HEK293 (cell line): ENCODE data around the gene SMIM22.

ENCODE experiments used
- CTCF ChIA-PET: fragments of 350-600 bp; formaldehyde crosslinking; extraction: SDS; loops from one replicate; lab custom pipeline; 2021; ENCODE audit warnings: antibody characterized with exemption; lab: Yijun Ruan, JAX
- POLR2A ChIA-PET: fragments of 300-600 bp; formaldehyde crosslinking; extraction: SDS; loops from one replicate; lab custom pipeline; 2020; ENCODE audit warnings: antibody characterized with exemption, inconsistent platforms; lab: Yijun Ruan, JAX
- H3K27ac ChIP-seq: fragments of 200-500 bp; sonication (Bioruptor generic); 2 replicates; pipeline ENCODE4 v1.5.1; 2014; ENCODE audit warnings: low read depth, low read length, control low read depth, inconsistent platforms; ENCODE audit errors: extremely low read depth
- H3K36me3 ChIP-seq, 2 experiments: fragments of 200-500 bp in 1 of 2; sonication (Bioruptor generic) in 1 of 2; 1 replicate in 1 of 2; 2 replicates in 1 of 2; pipeline ENCODE4 v1.5.1; 2014 to 2017; ENCODE audit warnings: inconsistent platforms in 2 of 2, low read length in 2 of 2; ENCODE audit not compliant: control insufficient read depth in 2 of 2, insufficient read depth in 1 of 2
- H3K4me1 ChIP-seq: fragments of 200-500 bp; sonication (Bioruptor generic); 2 replicates; pipeline ENCODE4 v1.5.1; 2014; ENCODE audit warnings: mild to moderate bottlenecking, low read length, inconsistent platforms; ENCODE audit not compliant: control insufficient read depth, insufficient read depth
- H3K4me3 ChIP-seq: 2 replicates; pipeline ENCODE4 v1.5.1; 2011; ENCODE audit warnings: low read depth, mild to moderate bottlenecking, control low read depth, low read length, moderate library complexity
- H3K9me3 ChIP-seq: fragments of 200-500 bp; sonication (Bioruptor generic); 2 replicates; pipeline ENCODE4 v1.5.1; 2014; ENCODE audit warnings: low read depth, low read length, inconsistent platforms; ENCODE audit not compliant: control insufficient read depth, insufficient read depth
- CTCF ChIP-seq: fragments of 450-650 bp; formaldehyde crosslinking; IDR thresholded peaks from 2 replicates; pipeline ENCODE4 v1.5.1; 2016; ENCODE audit warnings: missing biosample characterization, missing genetic modification characterization
- GLI4 ChIP-seq: fragments of 450-650 bp; formaldehyde crosslinking; IDR thresholded peaks from 2 replicates; pipeline ENCODE4 v1.5.1; 2016; ENCODE audit warnings: missing biosample characterization, missing genetic modification characterization
- KLF16 ChIP-seq: fragments of 450-650 bp; formaldehyde crosslinking; IDR thresholded peaks from 2 replicates; pipeline ENCODE4 v1.5.1; 2017; ENCODE audit warnings: missing biosample characterization, missing genetic modification characterization
- MEIS1 ChIP-seq: sonication (generic); formaldehyde crosslinking; IDR thresholded peaks from 2 replicates; pipeline ENCODE4 v1.8.1; 2022; ENCODE audit warnings: missing genetic modification reagents, mild to moderate bottlenecking, borderline replicate concordance
- ZBTB21 ChIP-seq: fragments of 450-650 bp; formaldehyde crosslinking; IDR thresholded peaks from 2 replicates; pipeline ENCODE4 v1.5.1; 2017; ENCODE audit warnings: missing biosample characterization, missing genetic modification characterization
- ZNF10 ChIP-seq: fragments of 450-650 bp; formaldehyde crosslinking; IDR thresholded peaks from 2 replicates; pipeline ENCODE4 v1.5.1; 2017; ENCODE audit warnings: missing biosample characterization, missing genetic modification characterization
- ZNF114 ChIP-seq: fragments of 450-650 bp; formaldehyde crosslinking; IDR thresholded peaks from 2 replicates; pipeline ENCODE4 v1.5.0; 2017; ENCODE audit warnings: missing biosample characterization, missing genetic modification characterization
- ZNF16 ChIP-seq: fragments of 450-650 bp; formaldehyde crosslinking; IDR thresholded peaks from 2 replicates; pipeline ENCODE4 v1.5.1; 2016; ENCODE audit warnings: low read depth, missing biosample characterization, missing genetic modification characterization
- ZNF19 ChIP-seq: fragments of 450-650 bp; formaldehyde crosslinking; IDR thresholded peaks from 2 replicates; pipeline ENCODE4; 2016; ENCODE audit warnings: missing biosample characterization, missing genetic modification characterization, low read depth
- ZNF248 ChIP-seq: fragments of 450-650 bp; formaldehyde crosslinking; IDR thresholded peaks from 2 replicates; pipeline ENCODE4 v1.5.1; 2017; ENCODE audit warnings: missing biosample characterization, missing genetic modification characterization
- ZNF292 ChIP-seq: fragments of 450-650 bp; formaldehyde crosslinking; IDR thresholded peaks from 2 replicates; pipeline ENCODE4 v1.5.1; 2016; ENCODE audit warnings: low read depth, missing biosample characterization, missing genetic modification characterization, borderline replicate concordance
- ZNF341 ChIP-seq: fragments of 450-650 bp; formaldehyde crosslinking; IDR thresholded peaks from 2 replicates; pipeline ENCODE4; 2016; ENCODE audit warnings: low read depth, missing biosample characterization, missing genetic modification characterization
- ZNF529 ChIP-seq: fragments of 450-650 bp; formaldehyde crosslinking; IDR thresholded peaks from 2 replicates; pipeline ENCODE4 v1.5.1; 2017; ENCODE audit warnings: missing genetic modification characterization, missing biosample characterization; ENCODE audit not compliant: insufficient replicate concordance
- ZNF561 ChIP-seq: fragments of 450-650 bp; IDR thresholded peaks from 2 replicates; pipeline ENCODE4 v1.5.1; 2018; ENCODE audit warnings: missing biosample characterization, missing genetic modification characterization, borderline replicate concordance
- ZNF600 ChIP-seq: fragments of 450-650 bp; formaldehyde crosslinking; IDR thresholded peaks from 2 replicates; pipeline ENCODE4 v1.5.1; 2016; ENCODE audit warnings: missing biosample characterization, missing genetic modification characterization
- ZNF629 ChIP-seq: fragments of 450-650 bp; formaldehyde crosslinking; IDR thresholded peaks from 2 replicates; pipeline ENCODE4 v1.5.1; 2017; ENCODE audit warnings: missing biosample characterization, missing genetic modification characterization
- ZNF645 ChIP-seq: fragments of 450-650 bp; formaldehyde crosslinking; IDR thresholded peaks from 2 replicates; pipeline ENCODE4; 2016; ENCODE audit warnings: missing biosample characterization, missing genetic modification characterization
- ZNF654 ChIP-seq: fragments of 450-650 bp; formaldehyde crosslinking; IDR thresholded peaks from 2 replicates; pipeline ENCODE4 v1.5.1; 2016; ENCODE audit warnings: low read depth, missing biosample characterization, missing genetic modification characterization
- ZNF768 ChIP-seq: fragments of 450-650 bp; formaldehyde crosslinking; IDR thresholded peaks from 2 replicates; pipeline ENCODE4 v1.5.1; 2018; ENCODE audit warnings: missing biosample characterization, mild to moderate bottlenecking, missing genetic modification characterization
- ZNF830 ChIP-seq: fragments of 450-650 bp; IDR thresholded peaks from 2 replicates; pipeline ENCODE4 v1.5.0; 2018; ENCODE audit warnings: missing biosample characterization, missing genetic modification characterization, low read depth, mild to moderate bottlenecking, moderate library complexity
- TF ChIP-seq, protein P1 (sequence below): fragments of 450-650 bp; formaldehyde crosslinking; IDR thresholded peaks from 2 replicates; pipeline ENCODE4 v1.5.0; 2017; ENCODE audit warnings: missing biosample characterization, missing genetic modification characterization, borderline replicate concordance
- TF ChIP-seq, protein P2 (sequence below): fragments of 450-650 bp; formaldehyde crosslinking; IDR thresholded peaks from 2 replicates; pipeline ENCODE4 v1.5.1; 2016; ENCODE audit warnings: missing biosample characterization, missing genetic modification characterization, borderline replicate concordance

SMIM22 gene

GRCh38 chr16:4820652-4821051 lies 25.5 kb downstream of the SMIM22 start:
- POLR2A ChIA-PET = no interaction called here
- H3K36me3 ChIP-seq = peaks cover 28 to 85% of the 10 kb centered on the region in 2 experiments

DNA sequence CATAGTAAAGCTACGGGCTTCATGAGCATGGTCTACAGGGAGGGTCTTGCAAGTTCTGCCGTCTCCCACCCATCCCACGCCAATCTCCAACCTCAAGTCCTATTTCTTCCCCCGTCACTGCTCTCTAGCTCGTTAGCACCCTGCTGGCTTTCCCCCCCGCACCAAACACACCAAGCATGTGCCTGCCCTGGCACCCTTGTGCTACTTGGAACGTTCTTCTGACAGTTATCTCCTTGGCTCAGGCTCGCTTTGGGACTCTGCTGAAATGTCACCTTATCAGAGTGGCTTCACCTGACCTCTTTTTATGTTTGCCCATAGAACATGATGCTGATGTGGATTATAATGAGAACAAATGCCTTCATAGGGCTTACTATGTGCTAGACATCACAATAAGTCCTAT lies 30.0 kb downstream of the SMIM22 start:
- CTCF ChIA-PET = no interaction called here
- TF ChIP-seq ZBTB21 (tag by site-specific recombination) = no peak
- TF ChIP-seq, protein P1, sequence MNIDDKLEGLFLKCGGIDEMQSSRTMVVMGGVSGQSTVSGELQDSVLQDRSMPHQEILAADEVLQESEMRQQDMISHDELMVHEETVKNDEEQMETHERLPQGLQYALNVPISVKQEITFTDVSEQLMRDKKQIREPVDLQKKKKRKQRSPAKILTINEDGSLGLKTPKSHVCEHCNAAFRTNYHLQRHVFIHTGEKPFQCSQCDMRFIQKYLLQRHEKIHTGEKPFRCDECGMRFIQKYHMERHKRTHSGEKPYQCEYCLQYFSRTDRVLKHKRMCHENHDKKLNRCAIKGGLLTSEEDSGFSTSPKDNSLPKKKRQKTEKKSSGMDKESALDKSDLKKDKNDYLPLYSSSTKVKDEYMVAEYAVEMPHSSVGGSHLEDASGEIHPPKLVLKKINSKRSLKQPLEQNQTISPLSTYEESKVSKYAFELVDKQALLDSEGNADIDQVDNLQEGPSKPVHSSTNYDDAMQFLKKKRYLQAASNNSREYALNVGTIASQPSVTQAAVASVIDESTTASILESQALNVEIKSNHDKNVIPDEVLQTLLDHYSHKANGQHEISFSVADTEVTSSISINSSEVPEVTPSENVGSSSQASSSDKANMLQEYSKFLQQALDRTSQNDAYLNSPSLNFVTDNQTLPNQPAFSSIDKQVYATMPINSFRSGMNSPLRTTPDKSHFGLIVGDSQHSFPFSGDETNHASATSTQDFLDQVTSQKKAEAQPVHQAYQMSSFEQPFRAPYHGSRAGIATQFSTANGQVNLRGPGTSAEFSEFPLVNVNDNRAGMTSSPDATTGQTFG (tag by site-specific recombination) = no peak
- TF ChIP-seq ZNF19 (tag by site-specific recombination) = no peak

More at GRCh38 chr16:4820652-4821051, 25.5 kb downstream of the SMIM22 start:
- no peaks in the 10 kb centered on the region for H3K9me3 ChIP-seq
- no peaks in the 10 kb centered on the region for H3K4me1 ChIP-seq
- CTCF ChIA-PET = no interaction called here
- no peak overlapping the region for H3K4me3 ChIP-seq
- no peak overlapping the region for H3K27ac ChIP-seq
- TF ChIP-seq ZNF830 (tag by site-specific recombination) = no peak
- TF ChIP-seq ZNF654 (tag by site-specific recombination) = no peak
- TF ChIP-seq ZNF10 = no peak
- TF ChIP-seq ZNF114 (tag by site-specific recombination) = no peak
- no peak for TF ChIP-seq GLI4
- TF ChIP-seq ZNF341 = no peak
- no peak for TF ChIP-seq ZNF645 (tag by site-specific recombination)
- TF ChIP-seq ZNF529 (tag by site-specific recombination) = no peak
- no peak for TF ChIP-seq ZNF292 (tag by site-specific recombination)
- TF ChIP-seq KLF16 (tag by site-specific recombination) = no peak
- TF ChIP-seq ZNF16 (tag by site-specific recombination) = no peak
- TF ChIP-seq, protein P2, sequence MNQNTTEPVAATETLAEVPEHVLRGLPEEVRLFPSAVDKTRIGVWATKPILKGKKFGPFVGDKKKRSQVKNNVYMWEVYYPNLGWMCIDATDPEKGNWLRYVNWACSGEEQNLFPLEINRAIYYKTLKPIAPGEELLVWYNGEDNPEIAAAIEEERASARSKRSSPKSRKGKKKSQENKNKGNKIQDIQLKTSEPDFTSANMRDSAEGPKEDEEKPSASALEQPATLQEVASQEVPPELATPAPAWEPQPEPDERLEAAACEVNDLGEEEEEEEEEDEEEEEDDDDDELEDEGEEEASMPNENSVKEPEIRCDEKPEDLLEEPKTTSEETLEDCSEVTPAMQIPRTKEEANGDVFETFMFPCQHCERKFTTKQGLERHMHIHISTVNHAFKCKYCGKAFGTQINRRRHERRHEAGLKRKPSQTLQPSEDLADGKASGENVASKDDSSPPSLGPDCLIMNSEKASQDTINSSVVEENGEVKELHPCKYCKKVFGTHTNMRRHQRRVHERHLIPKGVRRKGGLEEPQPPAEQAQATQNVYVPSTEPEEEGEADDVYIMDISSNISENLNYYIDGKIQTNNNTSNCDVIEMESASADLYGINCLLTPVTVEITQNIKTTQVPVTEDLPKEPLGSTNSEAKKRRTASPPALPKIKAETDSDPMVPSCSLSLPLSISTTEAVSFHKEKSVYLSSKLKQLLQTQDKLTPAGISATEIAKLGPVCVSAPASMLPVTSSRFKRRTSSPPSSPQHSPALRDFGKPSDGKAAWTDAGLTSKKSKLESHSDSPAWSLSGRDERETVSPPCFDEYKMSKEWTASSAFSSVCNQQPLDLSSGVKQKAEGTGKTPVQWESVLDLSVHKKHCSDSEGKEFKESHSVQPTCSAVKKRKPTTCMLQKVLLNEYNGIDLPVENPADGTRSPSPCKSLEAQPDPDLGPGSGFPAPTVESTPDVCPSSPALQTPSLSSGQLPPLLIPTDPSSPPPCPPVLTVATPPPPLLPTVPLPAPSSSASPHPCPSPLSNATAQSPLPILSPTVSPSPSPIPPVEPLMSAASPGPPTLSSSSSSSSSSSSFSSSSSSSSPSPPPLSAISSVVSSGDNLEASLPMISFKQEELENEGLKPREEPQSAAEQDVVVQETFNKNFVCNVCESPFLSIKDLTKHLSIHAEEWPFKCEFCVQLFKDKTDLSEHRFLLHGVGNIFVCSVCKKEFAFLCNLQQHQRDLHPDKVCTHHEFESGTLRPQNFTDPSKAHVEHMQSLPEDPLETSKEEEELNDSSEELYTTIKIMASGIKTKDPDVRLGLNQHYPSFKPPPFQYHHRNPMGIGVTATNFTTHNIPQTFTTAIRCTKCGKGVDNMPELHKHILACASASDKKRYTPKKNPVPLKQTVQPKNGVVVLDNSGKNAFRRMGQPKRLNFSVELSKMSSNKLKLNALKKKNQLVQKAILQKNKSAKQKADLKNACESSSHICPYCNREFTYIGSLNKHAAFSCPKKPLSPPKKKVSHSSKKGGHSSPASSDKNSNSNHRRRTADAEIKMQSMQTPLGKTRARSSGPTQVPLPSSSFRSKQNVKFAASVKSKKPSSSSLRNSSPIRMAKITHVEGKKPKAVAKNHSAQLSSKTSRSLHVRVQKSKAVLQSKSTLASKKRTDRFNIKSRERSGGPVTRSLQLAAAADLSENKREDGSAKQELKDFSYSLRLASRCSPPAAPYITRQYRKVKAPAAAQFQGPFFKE (tag by site-specific recombination) = no peak
- TF ChIP-seq CTCF (tag by site-specific recombination) = no peak
- TF ChIP-seq MEIS1 (CRISPR knock-in tag) = no peak
- TF ChIP-seq ZNF600 (tag by site-specific recombination) = no peak
- no peak for TF ChIP-seq ZNF248 (tag by site-specific recombination)
- TF ChIP-seq ZNF629 (tag by site-specific recombination) = no peak
- TF ChIP-seq ZNF768 (tag by site-specific recombination) = no peak
- TF ChIP-seq ZNF561 (tag by site-specific recombination) = no peak
- TF ChIP-seq, all 188 proteins: peak for 0

More for the DNA sequence above, 30.0 kb downstream of the SMIM22 start:
- H3K36me3 ChIP-seq = peaks cover 36 to 86% of the 10 kb centered on the region in 2 experiments
- H3K4me3 ChIP-seq = no peak overlapping the region
- H3K4me1 ChIP-seq = no peaks in the 10 kb centered on the region
- no peak overlapping the region for H3K27ac ChIP-seq
- POLR2A ChIA-PET = interaction anchor here (0.7 kb wide), 1 partner anchor 211 kb away, joined by 4 read pairs; no protein-coding TSS in a partner anchor
- H3K9me3 ChIP-seq = no peaks in the 10 kb centered on the region
